Caki2 (cell line): ENCODE data around the gene KAT5. TPM values are rescaled to one million over a fixed set of nuclear protein-coding genes. Genes with fewer than 3 reads are reported as not detected.
"Not testable (repeated sequence)": the region's sequence is repeated elsewhere in the genome, so short reads cannot be mapped to it uniquely, and the experiment has no call there.

Experiments
- DNase-seq: peaks from one replicate; pipeline ENCODE4 v3.0.0-alpha.2; 2015; ENCODE audit warnings: low read depth
- in situ Hi-C: cut with HindIII; loops from 2 replicates; pipeline ENCODE4 v1.10.0; 2016; ENCODE audit warnings: low sequenced_read_pairs, low pct_unique_long_range_greater_than_20kb, mixed read lengths
- total RNA-seq: library from RNA; depleted of rRNA; stranded (reverse); fragments of >200 nt; shearing (Covaris generic); gene quantifications from 2 replicates; pipeline ENCODE4 v1.2.3, GENCODE V29; 2014; ENCODE audit warnings: low replicate concordance; rRNA removed

Gene KAT5
- total RNA-seq, 1 experiment from 2014 or later, result 43.6 TPM

DNA sequence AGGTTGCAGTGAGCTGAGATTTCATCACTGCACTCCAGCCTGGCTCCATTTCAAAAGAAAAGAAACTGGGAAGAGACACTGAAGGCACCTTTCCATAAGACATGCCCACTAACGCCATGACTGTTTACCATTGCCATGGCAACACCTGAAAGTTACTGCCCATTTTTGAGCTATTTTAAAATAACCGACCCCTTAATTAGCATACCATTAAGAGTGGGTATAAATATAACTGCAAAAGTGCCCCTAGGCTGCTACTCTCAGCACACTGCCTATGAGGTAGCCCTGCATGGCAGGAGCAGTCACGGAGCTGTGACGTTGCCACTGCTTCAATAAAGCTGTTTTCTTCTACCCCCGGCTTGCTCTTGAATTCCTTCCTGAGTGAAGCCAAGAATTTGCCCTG is 18.4 kb downstream of the KAT5 start:
- in situ Hi-C loops, result no loop called here
- DNase-seq, result no peak

GRCh38 chr11:65735111-65735510 is 23.1 kb downstream of the KAT5 start:
- DNase-seq, in situ Hi-C loops: not testable (repeated sequence)

- in situ Hi-C loops, result no loop called here
- DNase-seq, result no peak
These were observed 24.8 kb downstream of the KAT5 start for GRCh38 chr11:65736810-65737209.

DNA sequence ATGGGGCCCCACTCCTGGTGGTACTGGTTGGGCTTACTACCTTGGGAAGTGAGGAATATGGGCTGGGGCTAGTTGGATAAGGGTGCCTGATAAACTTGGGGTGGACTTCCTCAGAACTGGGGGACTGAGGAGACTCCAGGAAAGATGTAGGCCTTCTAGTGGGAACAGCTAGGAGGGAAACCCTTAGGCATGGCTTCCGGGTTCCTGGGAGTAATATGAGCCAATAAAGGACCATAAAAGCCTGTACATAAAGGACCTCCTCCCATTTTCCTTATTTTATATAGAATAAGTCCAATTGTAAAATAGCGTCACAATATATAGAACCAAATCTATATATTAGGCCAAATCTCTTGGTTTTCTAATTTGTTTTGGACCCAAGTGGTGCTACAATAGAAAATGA is 27.0 kb downstream of the KAT5 start:
- in situ Hi-C loops, result no loop called here
- DNase-seq, result no peak

DNA sequence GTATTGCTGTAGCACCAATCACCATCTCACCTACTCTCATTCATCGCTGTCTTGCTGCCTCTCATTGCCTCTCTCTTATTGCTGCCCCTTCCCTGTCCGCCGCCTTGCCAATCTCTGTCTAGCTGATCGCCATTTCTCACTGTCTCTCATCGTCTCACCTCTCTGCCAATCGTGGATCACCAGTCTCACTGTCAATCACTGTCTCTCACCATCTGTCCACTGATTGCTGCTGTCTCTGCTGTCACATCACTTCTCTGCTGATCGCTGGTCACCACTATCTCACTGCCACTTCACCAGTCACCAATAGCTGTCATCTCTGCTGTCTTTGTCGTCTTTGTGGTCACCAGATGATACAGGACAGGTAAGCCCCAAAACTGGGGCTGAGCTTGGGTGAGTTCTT is 29.1 kb downstream of the KAT5 start:
- in situ Hi-C loops, result no loop called here
- no peak for DNase-seq

- no peak for DNase-seq
- in situ Hi-C loops, result no loop called here
These were observed 30.3 kb downstream of the KAT5 start for GRCh38 chr11:65742353-65742752.

DNA sequence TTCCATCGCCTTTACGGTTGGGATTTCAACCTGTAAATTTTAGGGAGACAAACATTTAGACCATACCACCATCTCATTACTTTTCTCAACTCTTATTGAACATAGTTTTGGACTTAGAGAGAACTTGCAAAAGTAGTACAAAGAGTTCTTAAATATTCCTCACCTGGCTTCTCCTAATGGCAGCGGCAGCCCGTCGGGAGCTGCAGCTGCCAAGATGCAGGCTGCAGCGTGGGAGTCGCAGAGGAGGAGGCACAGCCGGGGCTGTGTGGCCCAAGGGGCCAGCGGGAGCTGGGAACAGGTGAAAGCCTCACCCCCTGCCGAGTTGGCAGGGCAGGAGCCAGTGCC is 31.6 kb downstream of the KAT5 start:
- in situ Hi-C loops, result no loop called here
- no peak for DNase-seq

GRCh38 chr11:65744026-65744698 is 32.1 kb downstream of the KAT5 start:
- no peak for DNase-seq

GRCh38 chr11:65744699-65745042 is 32.6 kb downstream of the KAT5 start:
- no peak for DNase-seq

More at GRCh38 chr11:65744026-65744698, 32.1 kb downstream of the KAT5 start:
- in situ Hi-C loops, result no loop called here

GRCh38 chr11:65745049-65745448 is 33.0 kb downstream of the KAT5 start:
- no peak for DNase-seq
- in situ Hi-C loops, result no loop called here

More at GRCh38 chr11:65744699-65745042, 32.6 kb downstream of the KAT5 start:
- in situ Hi-C loops, result no loop called here

- in situ Hi-C loops, DNase-seq: not testable (repeated sequence)
These were observed 50.1 kb downstream of the KAT5 start for GRCh38 chr11:65762169-65762568.

GRCh38 chr11:65762816-65763215 is 50.8 kb downstream of the KAT5 start:
- DNase-seq, in situ Hi-C loops: not testable (repeated sequence)

DNA sequence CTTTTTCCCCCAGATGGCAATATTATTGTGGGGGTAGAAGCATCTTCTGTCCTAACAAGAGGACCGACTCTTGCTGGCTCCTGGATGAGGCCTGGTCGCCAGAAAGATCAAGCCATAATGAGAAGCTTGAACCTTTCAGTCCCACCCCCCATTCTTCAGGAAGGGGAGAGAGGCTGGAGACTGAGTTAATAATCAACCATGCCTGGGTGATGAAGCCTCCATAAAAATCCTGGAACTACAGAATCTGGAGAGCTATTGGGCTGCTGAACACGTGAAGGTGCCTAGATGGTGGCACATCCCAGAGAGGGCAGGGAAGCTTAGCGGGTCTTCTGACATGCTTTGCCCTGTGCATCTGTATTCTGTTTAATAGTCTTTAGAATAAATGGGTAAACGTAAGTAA is 52.4 kb downstream of the KAT5 start:
- in situ Hi-C loops, result no loop called here
- DNase-seq, result no peak

GRCh38 chr11:65766535-65766934 is 54.5 kb downstream of the KAT5 start:
- in situ Hi-C loops, result no loop called here
- DNase-seq, result no peak

DNA sequence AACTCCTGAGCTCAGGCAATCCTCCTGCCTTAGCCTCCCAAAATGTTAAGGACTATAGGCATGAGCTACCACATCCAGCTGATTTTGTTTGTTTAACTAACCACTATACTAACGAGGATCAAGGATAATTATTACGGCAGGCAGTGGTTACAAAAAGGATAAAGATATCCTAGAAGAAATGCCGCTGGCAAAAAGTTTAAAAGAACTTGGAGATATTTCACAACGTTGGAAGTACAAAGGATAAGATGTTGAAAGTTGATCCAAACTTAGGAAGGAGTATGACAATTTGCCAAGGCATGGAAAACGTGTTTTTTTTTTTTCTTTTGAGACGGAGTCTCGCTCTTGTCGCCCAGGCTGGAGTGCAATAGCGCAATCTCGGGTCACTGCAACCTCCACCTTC is 55.4 kb downstream of the KAT5 start:
- in situ Hi-C loops, result no loop called here
- DNase-seq, result no peak

DNA sequence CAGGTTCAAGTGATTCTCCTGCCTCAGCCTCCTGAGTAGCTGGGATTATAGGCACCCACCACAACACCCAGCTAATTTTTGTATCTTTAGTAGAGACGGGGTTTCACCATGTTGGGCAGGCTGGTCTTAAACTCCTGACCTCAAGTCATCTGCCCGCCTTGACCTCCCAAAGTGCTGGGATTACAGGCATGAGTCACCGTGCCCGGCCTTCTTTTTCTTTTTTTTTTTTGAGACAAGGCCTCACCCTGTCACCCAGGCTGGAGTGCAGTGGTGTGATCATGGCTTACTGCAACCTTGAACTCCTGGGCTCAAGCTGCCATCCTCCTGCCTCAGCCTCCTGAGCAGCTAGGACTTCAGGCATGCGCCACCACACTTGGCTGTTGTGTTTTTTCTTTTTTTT is 55.8 kb downstream of the KAT5 start:
- DNase-seq, in situ Hi-C loops: not testable (repeated sequence)

Other genes with a start within 250 kb of the KAT5 start
- 107 and 234 TPM in 2 replicates for gene MALAT1, start 213.2 kb upstream of the KAT5 start, total RNA-seq
- gene SCYL1, start 187.2 kb upstream of the KAT5 start, total RNA-seq, result 42.2 and 58.0 TPM in 2 replicates
- gene LTBP3, start 153.9 kb upstream of the KAT5 start, total RNA-seq, result 74.6 and 77.7 TPM in 2 replicates
- 90.4 and 96.5 TPM in 2 replicates for gene ZNRD2, start 141.8 kb upstream of the KAT5 start, total RNA-seq
- 18.4 and 53.5 TPM in 2 replicates for gene FAM89B, start 139.7 kb upstream of the KAT5 start, total RNA-seq
- 35.3 and 39.2 TPM in 2 replicates for gene EHBP1L1, start 136.2 kb upstream of the KAT5 start, total RNA-seq
- not detected in 2 replicates for gene KCNK7, start 116.5 kb upstream of the KAT5 start, total RNA-seq
- gene MAP3K11, start 98.0 kb upstream of the KAT5 start, total RNA-seq, result 37.2 and 40.0 TPM in 2 replicates
- 20.8 and 22.8 TPM in 2 replicates for gene PCNX3, start 96.5 kb upstream of the KAT5 start, total RNA-seq
- gene SIPA1, start 74.2 kb upstream of the KAT5 start, total RNA-seq, result 12.2 and 34.4 TPM in 2 replicates
- 36.3 and 49.7 TPM in 2 replicates for gene RELA, start 49.3 kb upstream of the KAT5 start, total RNA-seq
- 19.0 and 29.2 TPM in 2 replicates for gene RNASEH2C, start 8.5 kb downstream of the KAT5 start, total RNA-seq
- gene AP5B1, start 68.7 kb downstream of the KAT5 start, total RNA-seq, result 7.2 and 7.9 TPM in 2 replicates
- not detected in 2 replicates for gene OVOL1, start 74.8 kb downstream of the KAT5 start, total RNA-seq
- gene SNX32, start 121.7 kb downstream of the KAT5 start, total RNA-seq, result not detected in 2 replicates
- 1,200 and 1,265 TPM in 2 replicates for gene CFL1, start 145.9 kb downstream of the KAT5 start, total RNA-seq
- 69.0 and 76.8 TPM in 2 replicates for gene MUS81, start 148.2 kb downstream of the KAT5 start, total RNA-seq
- gene EFEMP2, start 160.5 kb downstream of the KAT5 start, total RNA-seq, result 0.75 and 5.2 TPM in 2 replicates
- gene CTSW, start 167.6 kb downstream of the KAT5 start, total RNA-seq, result not detected in 2 replicates
- gene FIBP, start 176.2 kb downstream of the KAT5 start, total RNA-seq, result 61.1 and 89.5 TPM in 2 replicates
- gene CCDC85B, start 178.4 kb downstream of the KAT5 start, total RNA-seq, result 82.6 and 121 TPM in 2 replicates
- 67.3 and 80.4 TPM in 2 replicates for gene FOSL1, start 188.1 kb downstream of the KAT5 start, total RNA-seq
- gene C11orf68, start 206.8 kb downstream of the KAT5 start, total RNA-seq, result 12.7 and 36.3 TPM in 2 replicates
- gene DRAP1, start 207.2 kb downstream of the KAT5 start, total RNA-seq, result 212 and 270 TPM in 2 replicates
- not detected in 2 replicates for gene TSGA10IP, start 233.2 kb downstream of the KAT5 start, total RNA-seq
- gene SART1, start 249.5 kb downstream of the KAT5 start, total RNA-seq, result 28.1 and 68.3 TPM in 2 replicates